SW480 (cell line): ENCODE results near the gene TFAM.

Experiments
- DNase-seq: peaks from one replicate; pipeline ENCODE4 v3.0.0-alpha.2; 2016; ENCODE audit warnings: low spot score

Gene TFAM

GRCh38 chr10:58433571-58433970 is 48.4 kb downstream of the TFAM start:
- no peak for DNase-seq

- DNase-seq = peak; percentile 96
These were observed 50.2 kb downstream of the TFAM start for GRCh38 chr10:58435297-58435985.

DNA sequence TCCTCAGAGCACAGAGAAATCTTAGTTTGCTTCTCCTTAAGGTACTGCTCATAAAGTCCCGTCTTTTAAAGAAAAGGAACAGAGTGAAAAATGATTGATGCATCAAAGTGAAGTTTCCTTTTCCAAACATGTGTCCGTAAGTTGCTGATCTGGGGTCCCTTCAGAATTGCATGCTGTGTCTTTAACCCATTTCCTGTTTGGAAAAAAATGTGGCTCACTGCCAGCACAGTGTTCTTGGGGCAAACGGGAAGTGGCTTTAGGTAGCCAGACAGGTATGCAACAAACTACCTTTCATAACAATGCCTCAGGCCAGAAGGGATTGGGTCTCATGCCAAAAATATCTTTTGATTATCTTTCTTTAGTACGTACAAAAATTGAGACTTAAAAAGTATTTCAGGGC is 50.9 kb downstream of the TFAM start:
- DNase-seq = peak; percentile 70

- no peak for DNase-seq
These were observed 53.2 kb downstream of the TFAM start for GRCh38 chr10:58438340-58438871.

GRCh38 chr10:58438986-58439385 is 53.8 kb downstream of the TFAM start:
- DNase-seq = no peak

GRCh38 chr10:58439632-58440364 is 54.6 kb downstream of the TFAM start:
- no peak for DNase-seq

DNA sequence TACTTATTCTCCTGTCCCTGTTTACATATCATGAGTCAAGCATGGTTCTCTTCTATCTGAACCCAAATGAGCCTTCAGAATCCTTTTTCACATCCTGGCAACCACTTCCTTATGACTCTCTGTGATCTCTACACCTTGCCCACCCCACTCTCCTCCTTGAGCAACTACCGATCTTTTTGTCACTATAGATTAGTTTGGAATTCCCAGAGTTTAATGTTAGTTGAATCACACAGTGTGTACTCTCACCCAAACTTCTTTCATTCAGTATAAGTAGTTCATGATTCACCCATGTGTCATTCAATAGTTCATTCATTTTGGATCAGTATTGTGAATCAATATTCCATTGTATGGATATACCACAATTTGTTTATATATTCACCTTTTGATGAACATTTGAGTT is 55.3 kb downstream of the TFAM start:
- no peak for DNase-seq

DNA sequence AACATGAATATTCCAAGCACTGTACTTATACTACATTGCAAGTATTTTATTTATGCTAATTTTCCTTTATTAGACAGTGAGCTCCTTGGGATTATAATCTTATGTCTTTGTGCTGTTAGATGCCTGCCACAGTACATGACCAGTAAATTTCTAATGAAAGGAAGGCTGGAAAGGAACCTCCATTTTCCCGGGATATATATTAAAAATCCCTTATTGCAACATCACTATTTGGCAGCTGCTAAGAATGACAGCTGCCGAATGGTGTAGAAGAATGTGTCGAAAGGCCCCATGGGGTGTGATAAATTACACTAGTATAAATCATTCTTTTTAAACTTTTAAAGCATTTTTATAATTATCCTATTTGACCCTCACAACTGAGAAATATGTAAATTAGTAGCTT is 59.1 kb downstream of the TFAM start:
- no peak for DNase-seq

DNA sequence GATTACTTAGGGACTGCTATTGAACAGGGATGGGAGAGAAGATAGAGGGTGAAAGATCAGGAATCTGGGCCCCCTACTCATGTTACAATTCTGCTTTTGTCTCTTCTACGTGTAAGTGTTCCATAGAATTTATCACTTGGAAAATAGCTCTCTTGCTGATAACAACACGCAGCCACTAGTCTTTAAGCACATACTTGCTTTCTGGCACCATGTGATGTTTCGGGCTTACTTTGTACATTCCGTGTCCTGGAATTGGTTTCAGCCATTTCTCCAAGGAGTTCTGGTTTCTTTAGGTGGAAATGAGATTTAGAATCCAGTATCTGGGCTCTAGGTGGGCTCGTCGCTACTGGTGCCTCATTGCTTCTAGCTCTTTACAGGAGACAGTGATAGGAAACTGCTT is 59.7 kb downstream of the TFAM start:
- no peak for DNase-seq

- DNase-seq = no peak
These were observed 63.1 kb downstream of the TFAM start for GRCh38 chr10:58448121-58448935.
